GM12878 (cell line): ENCODE data around the gene ALCAM. TPM values are rescaled to one million over a fixed set of nuclear protein-coding genes. Genes with fewer than 3 reads are reported as not detected.

Source experiments
- ATAC-seq: fragments of 200-7000 bp; cut with Tn5 transposase; 3 replicates; pipeline ENCODE4 v1.9.1; 2020; ENCODE audit warnings: mild to moderate bottlenecking, moderate library complexity
- BruUV-seq: library from RNA; stranded (reverse); fragments of 400-500 nt; replicated peaks from 2 replicates; lab custom pipeline; 2021; lab: Mats Ljungman, UMichigan
- CTCF ChIA-PET: fragments of 300-600 bp; sonication (Branson Sonifier 250); formaldehyde crosslinking; extraction: SDS; loops from one replicate; lab custom pipeline; 2021; ENCODE audit warnings: inconsistent platforms; lab: Yijun Ruan, JAX
- POLR2A ChIA-PET: fragments of 350-600 bp; formaldehyde crosslinking; extraction: SDS; loops from one replicate; lab custom pipeline; 2021; ENCODE audit warnings: inconsistent platforms; lab: Charles Lee
- RAD21 ChIA-PET: fragments of 300-600 bp; sonication (Branson Sonifier 250); formaldehyde crosslinking; loops from one replicate; lab custom pipeline; 2023; ENCODE audit warnings: antibody characterized with exemption; ENCODE audit not compliant: unreplicated experiment; lab: Charles Lee
- SMC1A ChIA-PET: fragments of 300-600 bp; sonication (Branson Sonifier 250); formaldehyde crosslinking; loops from one replicate; lab custom pipeline; 2023; ENCODE audit not compliant: unreplicated experiment, uncharacterized antibody; lab: Charles Lee
- DNase-seq: peaks from one replicate; pipeline ENCODE4 v3.0.0-alpha.2; 2011; ENCODE audit warnings: low read depth, low spot score
- FAIRE-seq: peaks from 3 replicates; lab custom pipeline; 2011; peaks lifted over from hg19 to GRCh38; lab: Jason Lieb, UNC
- H2AFZ ChIP-seq: 2 replicates; pipeline ENCODE4 v1.6.0; 2011; ENCODE audit warnings: low read depth, low read length, control low read depth; ENCODE audit not compliant: control insufficient read depth
- H3K27ac ChIP-seq: 2 replicates; pipeline ENCODE4 v1.5.1; 2011; ENCODE audit warnings: control low read depth; ENCODE audit not compliant: control insufficient read depth, insufficient read depth
- H3K27me3 ChIP-seq, 2 experiments: replicated peaks in 1 of 2; 2 replicates each; pipeline versions ENCODE4 v1.6.0 to v1.6.1; 2011; ENCODE audit warnings: low read length in 1 of 2; ENCODE audit not compliant: control insufficient read depth in 2 of 2, insufficient read depth in 2 of 2
- H3K36me3 ChIP-seq, 2 experiments: 2 replicates each; pipeline ENCODE4 v1.5.1; 2011; ENCODE audit warnings: low read length in 1 of 2; ENCODE audit not compliant: control insufficient read depth in 2 of 2, insufficient read depth in 2 of 2
- H3K4me1 ChIP-seq: 2 replicates; pipeline ENCODE4 v1.6.1; 2011; ENCODE audit warnings: mild to moderate bottlenecking, low read length, moderate library complexity, mixed read lengths; ENCODE audit not compliant: control insufficient read depth, insufficient read depth
- H3K4me2 ChIP-seq: 2 replicates; pipeline ENCODE4 v1.6.0; 2011; ENCODE audit warnings: control low read depth; ENCODE audit not compliant: control insufficient read depth, insufficient read depth
- H3K4me3 ChIP-seq: fragments of 200-600 bp; sonication (generic); 2 replicates; pipeline ENCODE4 v1.5.1; 2016
- H3K79me2 ChIP-seq: 2 replicates; pipeline ENCODE4 v1.6.0; 2011; ENCODE audit warnings: low read length; ENCODE audit not compliant: control insufficient read depth, insufficient read depth
- H3K9ac ChIP-seq: 2 replicates; pipeline ENCODE4 v1.8.0; 2011; ENCODE audit warnings: low read length, control low read depth, mixed read lengths; ENCODE audit not compliant: control insufficient read depth, insufficient read depth
- H3K9me3 ChIP-seq: replicated peaks from 3 replicates; pipeline ENCODE4 v1.5.1; 2011; ENCODE audit warnings: mild to moderate bottlenecking, low read length; ENCODE audit not compliant: control insufficient read depth, insufficient read depth
- H4K20me1 ChIP-seq: 2 replicates; pipeline ENCODE4 v1.6.0; 2011; ENCODE audit not compliant: control insufficient read depth, insufficient read depth
- ATF3 ChIP-seq: IDR thresholded peaks from 2 replicates; pipeline ENCODE4 v1.6.1; 2011; ENCODE audit warnings: low read depth, mild to moderate bottlenecking, low read length, moderate library complexity, borderline replicate concordance; ENCODE audit errors: extremely low read depth
- ELK1 ChIP-seq: IDR thresholded peaks from 2 replicates; pipeline ENCODE4 v1.6.1; 2012; ENCODE audit warnings: low read depth, low read length, improper control_type of control experiment
- HDAC6 ChIP-seq: fragments of 200-600 bp; sonication (generic); IDR thresholded peaks from one replicate; pipeline ENCODE4 v1.8.0; 2017; ENCODE audit warnings: antibody characterized with exemption; ENCODE audit not compliant: unreplicated experiment
- RAD51 ChIP-seq: fragments of 450-650 bp; IDR thresholded peaks from 2 replicates; pipeline ENCODE4 v1.6.1; 2016; ENCODE audit warnings: moderate library complexity, mild to moderate bottlenecking, inconsistent platforms
- STAT1 ChIP-seq: fragments of 450-650 bp; conservative IDR thresholded peaks from 2 replicates; pipeline ENCODE4 v1.6.1; 2014; ENCODE audit warnings: antibody characterized with exemption, mild to moderate bottlenecking
- SUPT20H ChIP-seq: IDR thresholded peaks from 2 replicates; pipeline ENCODE4 v1.6.1; 2011; ENCODE audit warnings: low read depth, mild to moderate bottlenecking, low read length, moderate library complexity, borderline replicate concordance; ENCODE audit not compliant: control insufficient read depth
- WGBS: methylation state at CpG from one replicate; pipeline ENCODE4 v1.1.6; 2016; ENCODE audit warnings: low lambda C conversion rate; ENCODE audit not compliant: insufficient replicate concordance, insufficient coverage; ENCODE audit errors: missing lambda C conversion rate; 5-methylcytosine and 5-hydroxymethylcytosine counted together
- in situ Hi-C: fragments of 300-500 bp; cut with MboI; formaldehyde crosslinking; loops from 9 replicates; pipeline ENCODE4 v1.14.3; 2018; ENCODE audit warnings: mixed read lengths
- intact Hi-C: fragments of 100-400 bp; cut with micrococcal nuclease; formaldehyde crosslinking; loops from one replicate; pipeline ENCODE4 v1.14.2; 2022; ENCODE audit not compliant: unreplicated experiment
- polyA plus RNA-seq, 11 experiments: library from polyadenylated mRNA; depleted of rRNA in 4 of 11; unstranded in 6 of 11; stranded (reverse) in 5 of 11; fragments of >200 nt; fragmentation: Nextera tagmentation in 4 of 11; fragmentation: Illumina TruSeq in 1 of 11; extraction: Ambion mirVana in 4 of 11; extraction: Trizol in 1 of 11; gene quantifications; 1 replicate in 1 of 11; 2 replicates in 10 of 11; pipeline versions ENCODE4 v1.2.1 to v1.2.3, GENCODE V29; 2011 to 2016; ENCODE audit warnings: inconsistent platforms in 2 of 11, missing spikeins in 2 of 11, low read depth in 1 of 11
- total RNA-seq, 4 experiments: library from RNA; depleted of rRNA in 3 of 4; stranded (reverse); fragments of >200 nt in 3 of 4; fragmentation: Illumina TruSeq in 1 of 4; extraction: Trizol in 1 of 4; gene quantifications; 2 replicates each; pipeline versions ENCODE4 v1.2.1 to v1.2.3, GENCODE V29; 2013 to 2021
- TF ChIP-seq, protein P1 (sequence below): fragments of 450-650 bp; IDR thresholded peaks from 2 replicates; pipeline ENCODE4 v1.6.1; 2017; ENCODE audit warnings: antibody characterized with exemption, mild to moderate bottlenecking, moderate library complexity
- TF ChIP-seq, protein P2 (sequence below): fragments of 450-650 bp; IDR thresholded peaks from 2 replicates; pipeline ENCODE4 v1.6.1; 2018; ENCODE audit warnings: borderline replicate concordance, mild to moderate bottlenecking; ENCODE audit not compliant: partially characterized antibody

ALCAM gene
- total and polyA plus RNA-seq, 10 of the 15 experiments (the other 5 are each of a cell fraction or from before 2014, with no cell fraction given): 12.2 to 54.2 (median 32.6) TPM

DNA sequence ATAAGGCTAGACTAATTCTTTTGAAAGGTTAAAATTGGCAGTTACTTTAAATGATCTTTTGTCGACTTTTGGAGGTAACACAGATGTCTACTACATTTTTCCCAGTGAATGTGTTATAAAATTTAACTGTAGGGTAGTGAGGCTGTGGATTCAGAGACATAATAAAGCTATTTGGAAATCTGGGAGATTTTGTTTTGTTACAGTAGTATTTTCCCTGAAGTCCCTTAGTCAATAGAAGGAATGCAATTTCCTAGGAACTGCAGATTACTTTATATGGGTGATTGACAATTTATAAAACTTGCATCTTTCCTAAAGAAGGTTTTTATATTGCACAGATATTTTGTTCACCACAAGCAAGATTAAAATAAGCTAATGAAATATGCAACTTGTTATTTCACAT, 96.9 kb downstream of the ALCAM start:
- Histone ChIP-seq H3K27ac (no peak overlapping the region), H3K27me3 (no peaks in the 10 kb centered on the region), H3K9ac (no peak overlapping the region), H2AFZ (no peak overlapping the region), H3K4me3 (no peak overlapping the region), H3K4me1 (no peaks in the 10 kb centered on the region), H3K79me2 (no peaks in the 10 kb centered on the region), H3K4me2 (no peak overlapping the region), H3K9me3 (no peaks in the 10 kb centered on the region), H3K36me3 (no peaks in the 10 kb centered on the region), H4K20me1 (no peaks in the 10 kb centered on the region)
- intact Hi-C loops (no loop called here), in situ Hi-C loops (no loop called here)
- no peak for FAIRE-seq
- POLR2A ChIA-PET: no interaction called here
- CTCF ChIA-PET: interaction anchor here (1.0 kb wide), 1 partner anchor 12 kb away, joined by 3 read pairs; no protein-coding TSS in a partner anchor
- RAD21 ChIA-PET: no interaction called here
- no peak for DNase-seq
- SMC1A ChIA-PET: interaction anchor here (1.0 to 2.5 kb wide), 5 partner anchors 10 to 93 kb away, joined by 3 to 12 read pairs (median 3); no protein-coding TSS in a partner anchor
- 56% methylated on average over 1 of the region's 1 CpG for WGBS
- no TSS peak for BruUV-seq
- TF ChIP-seq SUPT20H: no peak
- no peak for TF ChIP-seq ATF3
- ATAC-seq: no peak

- Histone ChIP-seq H3K4me1 (no peaks in the 10 kb centered on the region), H2AFZ (no peak overlapping the region), H3K9me3 (no peaks in the 10 kb centered on the region), H3K4me3 (no peak overlapping the region), H3K27me3 (no peaks in the 10 kb centered on the region), H3K9ac (no peak overlapping the region), H4K20me1 (no peaks in the 10 kb centered on the region), H3K36me3 (no peaks in the 10 kb centered on the region), H3K4me2 (no peak overlapping the region), H3K27ac (no peak overlapping the region), H3K79me2 (no peaks in the 10 kb centered on the region)
- no peak for ATAC-seq
- ChIA-PET RAD21 (no interaction called here), CTCF (interaction anchor here (0.8 to 1.0 kb wide), 2 partner anchors 17 to 51 kb away, joined by 3 to 5 read pairs; no protein-coding TSS in a partner anchor), POLR2A (interaction anchor here (1.0 kb wide), 1 partner anchor 9 kb away, joined by 4 read pairs; no protein-coding TSS in a partner anchor), SMC1A (interaction anchor here (0.9 to 2.5 kb wide), 10 partner anchors 9 to 97 kb away, joined by 3 to 12 read pairs (median 3); no protein-coding TSS in a partner anchor)
- FAIRE-seq: no peak
- WGBS: 98% methylated on average over 2 of the region's 2 CpGs
- intact Hi-C loops: no loop called here
- no TSS peak for BruUV-seq
- no peak for DNase-seq
- in situ Hi-C loops: no loop called here
- TF ChIP-seq STAT1 (no peak), ELK1 (no peak), HDAC6 (no peak), RAD51 (no peak)
- TF ChIP-seq, protein P1, sequence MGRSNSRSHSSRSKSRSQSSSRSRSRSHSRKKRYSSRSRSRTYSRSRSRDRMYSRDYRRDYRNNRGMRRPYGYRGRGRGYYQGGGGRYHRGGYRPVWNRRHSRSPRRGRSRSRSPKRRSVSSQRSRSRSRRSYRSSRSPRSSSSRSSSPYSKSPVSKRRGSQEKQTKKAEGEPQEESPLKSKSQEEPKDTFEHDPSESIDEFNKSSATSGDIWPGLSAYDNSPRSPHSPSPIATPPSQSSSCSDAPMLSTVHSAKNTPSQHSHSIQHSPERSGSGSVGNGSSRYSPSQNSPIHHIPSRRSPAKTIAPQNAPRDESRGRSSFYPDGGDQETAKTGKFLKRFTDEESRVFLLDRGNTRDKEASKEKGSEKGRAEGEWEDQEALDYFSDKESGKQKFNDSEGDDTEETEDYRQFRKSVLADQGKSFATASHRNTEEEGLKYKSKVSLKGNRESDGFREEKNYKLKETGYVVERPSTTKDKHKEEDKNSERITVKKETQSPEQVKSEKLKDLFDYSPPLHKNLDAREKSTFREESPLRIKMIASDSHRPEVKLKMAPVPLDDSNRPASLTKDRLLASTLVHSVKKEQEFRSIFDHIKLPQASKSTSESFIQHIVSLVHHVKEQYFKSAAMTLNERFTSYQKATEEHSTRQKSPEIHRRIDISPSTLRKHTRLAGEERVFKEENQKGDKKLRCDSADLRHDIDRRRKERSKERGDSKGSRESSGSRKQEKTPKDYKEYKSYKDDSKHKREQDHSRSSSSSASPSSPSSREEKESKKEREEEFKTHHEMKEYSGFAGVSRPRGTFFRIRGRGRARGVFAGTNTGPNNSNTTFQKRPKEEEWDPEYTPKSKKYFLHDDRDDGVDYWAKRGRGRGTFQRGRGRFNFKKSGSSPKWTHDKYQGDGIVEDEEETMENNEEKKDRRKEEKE: no peak
- TF ChIP-seq, protein P2, sequence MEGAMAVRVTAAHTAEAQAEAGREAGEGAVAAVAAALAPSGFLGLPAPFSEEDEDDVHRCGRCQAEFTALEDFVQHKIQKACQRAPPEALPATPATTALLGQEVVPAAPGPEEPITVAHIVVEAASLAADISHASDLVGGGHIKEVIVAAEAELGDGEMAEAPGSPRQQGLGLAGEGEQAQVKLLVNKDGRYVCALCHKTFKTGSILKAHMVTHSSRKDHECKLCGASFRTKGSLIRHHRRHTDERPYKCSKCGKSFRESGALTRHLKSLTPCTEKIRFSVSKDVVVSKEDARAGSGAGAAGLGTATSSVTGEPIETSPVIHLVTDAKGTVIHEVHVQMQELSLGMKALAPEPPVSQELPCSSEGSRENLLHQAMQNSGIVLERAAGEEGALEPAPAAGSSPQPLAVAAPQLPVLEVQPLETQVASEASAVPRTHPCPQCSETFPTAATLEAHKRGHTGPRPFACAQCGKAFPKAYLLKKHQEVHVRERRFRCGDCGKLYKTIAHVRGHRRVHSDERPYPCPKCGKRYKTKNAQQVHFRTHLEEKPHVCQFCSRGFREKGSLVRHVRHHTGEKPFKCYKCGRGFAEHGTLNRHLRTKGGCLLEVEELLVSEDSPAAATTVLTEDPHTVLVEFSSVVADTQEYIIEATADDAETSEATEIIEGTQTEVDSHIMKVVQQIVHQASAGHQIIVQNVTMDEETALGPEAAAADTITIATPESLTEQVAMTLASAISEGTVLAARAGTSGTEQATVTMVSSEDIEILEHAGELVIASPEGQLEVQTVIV: no peak
These were observed 98.6 kb downstream of the ALCAM start for GRCh38 chr3:105465251-105465853.
